ENCODE measurements around the gene DCAF17. TPM values are rescaled to one million over a fixed set of nuclear protein-coding genes. Genes with fewer than 3 reads are reported as not detected.

DCAF17 gene
- total RNA-seq, 1 donor from 2014 or later: 11.3 TPM

GRCh38 chr2:171509945-171510731, 76.1 kb downstream of the DCAF17 start:
- Histone ChIP-seq H3K4me3 (no peak overlapping the region), H3K9me3 (no peaks in the 10 kb centered on the region), H3K27me3 (no peaks in the 10 kb centered on the region), H3K4me1 (no peaks in the 10 kb centered on the region), H3K27ac (no peak overlapping the region), H3K36me3 (no peaks in the 10 kb centered on the region)
- no peak for ATAC-seq
- no peak for DNase-seq
- intact Hi-C loops (cut with DNase I): no loop called here
- no peak for TF ChIP-seq CTCF (IDR thresholded peaks at IDR 0.05)

GRCh38 chr2:171512014-171512413, 78.0 kb downstream of the DCAF17 start:
- Histone ChIP-seq H3K4me1 (no peaks in the 10 kb centered on the region), H3K4me3 (no peak overlapping the region), H3K27me3 (no peaks in the 10 kb centered on the region), H3K27ac (no peak overlapping the region), H3K36me3 (no peaks in the 10 kb centered on the region), H3K9me3 (no peaks in the 10 kb centered on the region)
- ATAC-seq (no peak), DNase-seq (no peak)
- intact Hi-C loops (cut with DNase I): no loop called here
- no peak for TF ChIP-seq CTCF (IDR thresholded peaks at IDR 0.05)

GRCh38 chr2:171512683-171513195, 78.7 kb downstream of the DCAF17 start:
- H3K36me3 ChIP-seq: no peaks in the 10 kb centered on the region
- TF ChIP-seq CTCF (IDR thresholded peaks at IDR 0.05): no peak
- H3K27me3 ChIP-seq: no peaks in the 10 kb centered on the region
- DNase-seq: no peak
- H3K4me1 ChIP-seq: no peaks in the 10 kb centered on the region
- no peaks in the 10 kb centered on the region for H3K9me3 ChIP-seq
- intact Hi-C loops (cut with DNase I): no loop called here
- ATAC-seq: no peak
- no peak overlapping the region for H3K4me3 ChIP-seq
- H3K27ac ChIP-seq: no peak overlapping the region

GRCh38 chr2:171513719-171514160, 79.7 kb downstream of the DCAF17 start:
- intact Hi-C loops (cut with DNase I): no loop called here
- no peaks in the 10 kb centered on the region for H3K9me3 ChIP-seq
- ATAC-seq: no peak
- TF ChIP-seq CTCF (IDR thresholded peaks at IDR 0.05): no peak
- H3K27me3 ChIP-seq: no peaks in the 10 kb centered on the region
- no peaks in the 10 kb centered on the region for H3K36me3 ChIP-seq
- H3K27ac ChIP-seq: no peak overlapping the region
- no peak overlapping the region for H3K4me3 ChIP-seq
- no peak for DNase-seq
- no peaks in the 10 kb centered on the region for H3K4me1 ChIP-seq

- Histone ChIP-seq H3K36me3 (no peaks in the 10 kb centered on the region), H3K4me3 (no peak overlapping the region), H3K4me1 (no peaks in the 10 kb centered on the region), H3K27me3 (no peaks in the 10 kb centered on the region), H3K9me3 (no peaks in the 10 kb centered on the region), H3K27ac (no peak overlapping the region)
- ATAC-seq (no peak), DNase-seq (no peak)
- TF ChIP-seq CTCF (IDR thresholded peaks at IDR 0.05): no peak
- intact Hi-C loops (cut with DNase I): no loop called here
These were observed 81.0 kb downstream of the DCAF17 start for GRCh38 chr2:171514908-171515582.
